KMS-11 (cell line): Measurements from ENCODE around the gene RAD51B.
"Not testable (repeated sequence)": the region's sequence is repeated elsewhere in the genome, so short reads cannot be mapped to it uniquely, and the experiment has no call there.

Experiments used
- H2AFZ ChIP-seq: fragments of 200-600 bp; sonication (generic); 2 replicates; pipeline ENCODE4 v1.6.1; 2016; ENCODE audit warnings: antibody characterized with exemption, mixed run types, low read depth
- H3K27ac ChIP-seq: fragments of 200-600 bp; sonication (generic); 2 replicates; pipeline ENCODE4 v1.6.1; 2016; ENCODE audit warnings: mild to moderate bottlenecking, mixed run types
- H3K27me3 ChIP-seq: fragments of 200-600 bp; sonication (generic); 2 replicates; pipeline ENCODE4 v1.6.1; 2017; ENCODE audit warnings: mild to moderate bottlenecking, low read depth, mixed run types, moderate library complexity; ENCODE audit not compliant: insufficient read depth
- H3K36me3 ChIP-seq: fragments of 200-600 bp; sonication (generic); 2 replicates; pipeline ENCODE4 v1.6.1; 2017; ENCODE audit warnings: mild to moderate bottlenecking, mixed run types; ENCODE audit not compliant: insufficient read depth
- H3K4me1 ChIP-seq: fragments of 200-600 bp; sonication (generic); 2 replicates; pipeline ENCODE4 v1.6.1; 2016; ENCODE audit warnings: mild to moderate bottlenecking, low read depth, mixed run types; ENCODE audit not compliant: poor library complexity, severe bottlenecking
- H3K4me2 ChIP-seq: fragments of 200-600 bp; sonication (generic); 2 replicates; pipeline ENCODE4 v1.7.0; 2016; ENCODE audit warnings: mild to moderate bottlenecking, mixed run types
- H3K4me3 ChIP-seq: fragments of 200-600 bp; sonication (generic); IDR thresholded peaks from 2 replicates; pipeline ENCODE4 v1.6.1; 2017; ENCODE audit warnings: low read depth, low read length, mixed read lengths; ENCODE audit not compliant: insufficient read depth
- H3K79me2 ChIP-seq: fragments of 200-600 bp; sonication (generic); 2 replicates; pipeline ENCODE4 v1.6.1; 2016; ENCODE audit warnings: low read depth, mixed run types; ENCODE audit not compliant: insufficient read depth
- H3K9ac ChIP-seq: fragments of 200-600 bp; sonication (generic); 2 replicates; pipeline ENCODE4 v1.6.1; 2016; ENCODE audit warnings: mild to moderate bottlenecking, mixed run types
- H4K20me1 ChIP-seq: fragments of 200-600 bp; sonication (generic); 2 replicates; pipeline ENCODE4 v1.6.1; 2016; ENCODE audit warnings: mild to moderate bottlenecking, mixed run types; ENCODE audit not compliant: insufficient read depth
- TF ChIP-seq, protein P1 (sequence below): fragments of 200-600 bp; sonication (generic); conservative IDR thresholded peaks from 2 replicates; pipeline ENCODE4 v1.6.1; 2017; ENCODE audit warnings: low read depth, mild to moderate bottlenecking, antibody characterized with exemption, low read length, moderate library complexity, mixed read lengths

RAD51B gene

DNA sequence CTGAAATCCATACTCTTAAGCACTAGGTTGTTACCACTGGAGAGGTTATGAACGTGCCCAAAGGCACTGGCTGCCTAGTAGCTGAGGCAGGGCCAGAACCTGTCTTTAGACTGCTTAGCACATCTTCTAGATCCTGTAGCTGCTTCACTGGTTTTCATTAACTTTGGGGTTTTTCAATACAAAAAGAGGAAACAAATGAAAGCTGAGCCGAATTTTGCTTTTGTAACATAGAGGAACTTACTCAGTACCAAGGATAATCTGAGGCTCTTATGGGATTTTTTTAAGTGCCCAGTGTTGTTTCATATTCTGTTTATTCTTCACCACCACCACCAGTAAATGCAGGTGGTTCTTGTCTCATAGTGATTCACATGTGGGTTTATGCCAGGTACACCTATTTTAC lies 396.1 kb downstream of the RAD51B start:
- Histone ChIP-seq H3K27me3 (no peaks in the 10 kb centered on the region), H3K36me3 (no peaks in the 10 kb centered on the region), H4K20me1 (no peaks in the 10 kb centered on the region), H2AFZ (no peak overlapping the region), H3K9ac (no peak overlapping the region), H3K4me3 (no peak overlapping the region), H3K4me1 (peaks cover 44% of the 10 kb centered on the region), H3K79me2 (no peaks in the 10 kb centered on the region), H3K27ac (no peak overlapping the region), H3K4me2 (no peak overlapping the region)
- TF ChIP-seq, protein P1, sequence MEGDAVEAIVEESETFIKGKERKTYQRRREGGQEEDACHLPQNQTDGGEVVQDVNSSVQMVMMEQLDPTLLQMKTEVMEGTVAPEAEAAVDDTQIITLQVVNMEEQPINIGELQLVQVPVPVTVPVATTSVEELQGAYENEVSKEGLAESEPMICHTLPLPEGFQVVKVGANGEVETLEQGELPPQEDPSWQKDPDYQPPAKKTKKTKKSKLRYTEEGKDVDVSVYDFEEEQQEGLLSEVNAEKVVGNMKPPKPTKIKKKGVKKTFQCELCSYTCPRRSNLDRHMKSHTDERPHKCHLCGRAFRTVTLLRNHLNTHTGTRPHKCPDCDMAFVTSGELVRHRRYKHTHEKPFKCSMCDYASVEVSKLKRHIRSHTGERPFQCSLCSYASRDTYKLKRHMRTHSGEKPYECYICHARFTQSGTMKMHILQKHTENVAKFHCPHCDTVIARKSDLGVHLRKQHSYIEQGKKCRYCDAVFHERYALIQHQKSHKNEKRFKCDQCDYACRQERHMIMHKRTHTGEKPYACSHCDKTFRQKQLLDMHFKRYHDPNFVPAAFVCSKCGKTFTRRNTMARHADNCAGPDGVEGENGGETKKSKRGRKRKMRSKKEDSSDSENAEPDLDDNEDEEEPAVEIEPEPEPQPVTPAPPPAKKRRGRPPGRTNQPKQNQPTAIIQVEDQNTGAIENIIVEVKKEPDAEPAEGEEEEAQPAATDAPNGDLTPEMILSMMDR, result no peak

GRCh38 chr14:68216079-68216478 lies 396.5 kb downstream of the RAD51B start:
- H3K27me3 ChIP-seq, result no peaks in the 10 kb centered on the region
- H4K20me1 ChIP-seq, result no peaks in the 10 kb centered on the region
- H3K27ac ChIP-seq, result no peak overlapping the region
- H3K4me2 ChIP-seq, result no peak overlapping the region
- H3K4me3 ChIP-seq, result no peak overlapping the region
- H3K79me2 ChIP-seq, result no peaks in the 10 kb centered on the region
- no peak overlapping the region for H2AFZ ChIP-seq
- TF ChIP-seq, protein P1, result no peak
- no peaks in the 10 kb centered on the region for H3K36me3 ChIP-seq
- no peak overlapping the region for H3K9ac ChIP-seq
- H3K4me1 ChIP-seq, result peaks cover 44% of the 10 kb centered on the region

GRCh38 chr14:68216957-68217356 lies 397.4 kb downstream of the RAD51B start:
- Histone ChIP-seq H3K36me3 (no peaks in the 10 kb centered on the region), H3K27me3 (no peaks in the 10 kb centered on the region), H3K4me2 (no peak overlapping the region), H3K4me1 (peaks cover 42% of the 10 kb centered on the region), H3K9ac (no peak overlapping the region), H4K20me1 (no peaks in the 10 kb centered on the region), H3K27ac (no peak overlapping the region), H3K79me2 (no peaks in the 10 kb centered on the region), H2AFZ (no peak overlapping the region), H3K4me3 (no peak overlapping the region)
- TF ChIP-seq, protein P1, result no peak

- Histone ChIP-seq H3K9ac (no peak overlapping the region), H3K4me2 (no peak overlapping the region), H3K79me2 (no peaks in the 10 kb centered on the region), H3K4me3 (no peak overlapping the region), H2AFZ (no peak overlapping the region), H3K36me3 (no peaks in the 10 kb centered on the region), H4K20me1 (no peaks in the 10 kb centered on the region), H3K27ac (no peak overlapping the region), H3K4me1 (peaks cover 34% of the 10 kb centered on the region), H3K27me3 (no peaks in the 10 kb centered on the region)
- TF ChIP-seq, protein P1, result no peak
These were observed 398.3 kb downstream of the RAD51B start for GRCh38 chr14:68217791-68218340.

DNA sequence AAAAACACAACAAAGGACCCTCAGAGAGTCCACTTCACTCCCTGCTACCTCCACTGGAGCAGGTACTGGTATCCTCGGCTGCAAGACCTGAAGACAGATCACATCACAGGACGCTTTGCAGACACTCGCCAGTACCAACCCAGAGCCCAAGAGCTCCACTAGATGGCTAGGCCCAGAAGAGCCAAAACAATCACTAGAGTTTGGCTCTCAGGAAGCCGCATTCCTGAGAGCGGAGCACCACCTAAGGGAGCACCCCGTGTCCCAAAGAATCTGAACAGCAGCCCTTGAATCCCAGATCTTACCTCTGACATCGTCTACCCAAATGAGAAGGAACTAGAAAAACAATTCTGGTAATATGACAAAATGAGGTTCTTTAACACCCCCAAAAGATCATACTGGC lies 399.8 kb downstream of the RAD51B start:
- H3K36me3 ChIP-seq, result no peaks in the 10 kb centered on the region
- no peak overlapping the region for H3K4me3 ChIP-seq
- no peak overlapping the region for H2AFZ ChIP-seq
- H3K27me3 ChIP-seq, result no peaks in the 10 kb centered on the region
- H3K9ac ChIP-seq, result no peak overlapping the region
- TF ChIP-seq, protein P1, result no peak
- H3K79me2 ChIP-seq, result no peaks in the 10 kb centered on the region
- H4K20me1 ChIP-seq, result no peaks in the 10 kb centered on the region
- H3K4me1 ChIP-seq, result peaks cover 44% of the 10 kb centered on the region
- no peak overlapping the region for H3K4me2 ChIP-seq
- H3K27ac ChIP-seq, result no peak overlapping the region

DNA sequence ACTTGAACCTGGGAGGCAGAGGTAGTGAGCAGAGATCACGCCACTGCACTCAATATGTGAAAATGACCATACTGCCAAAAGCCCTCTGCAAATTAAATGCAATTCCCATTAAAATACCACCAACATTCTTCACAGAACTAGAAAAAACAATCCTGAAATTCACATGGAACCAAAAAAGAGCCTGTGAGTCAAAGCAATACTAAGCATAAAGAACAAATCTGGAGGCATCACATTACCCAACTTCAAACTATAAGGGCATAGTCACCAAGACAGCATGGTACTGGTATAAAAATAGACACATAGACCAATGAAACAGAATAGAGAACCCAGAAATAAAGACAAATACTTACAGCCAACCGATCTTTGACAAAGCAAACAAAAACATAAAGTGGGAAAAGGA lies 401.5 kb downstream of the RAD51B start:
- H3K9ac ChIP-seq, H4K20me1 ChIP-seq, H3K36me3 ChIP-seq, H3K4me2 ChIP-seq, H3K79me2 ChIP-seq, H2AFZ ChIP-seq, H3K27me3 ChIP-seq, H3K27ac ChIP-seq, H3K4me3 ChIP-seq: not testable (repeated sequence)
- H3K4me1 ChIP-seq, result peaks cover 44% of the 10 kb centered on the region
